A204.1 (cell line): ENCODE measurements around the gene PIK3C3.
A peak's percentile ranks its signal among the peaks of the same experiment; 100 is the strongest.
"Not testable (repeated sequence)": the region's sequence is repeated elsewhere in the genome, so short reads cannot be mapped to it uniquely, and the experiment has no call there.

Experiments
- FAIRE-seq: peaks from 2 replicates; lab custom pipeline; 2012; peaks lifted over from hg19 to GRCh38; lab: Jason Lieb, UNC

The PIK3C3 gene

DNA sequence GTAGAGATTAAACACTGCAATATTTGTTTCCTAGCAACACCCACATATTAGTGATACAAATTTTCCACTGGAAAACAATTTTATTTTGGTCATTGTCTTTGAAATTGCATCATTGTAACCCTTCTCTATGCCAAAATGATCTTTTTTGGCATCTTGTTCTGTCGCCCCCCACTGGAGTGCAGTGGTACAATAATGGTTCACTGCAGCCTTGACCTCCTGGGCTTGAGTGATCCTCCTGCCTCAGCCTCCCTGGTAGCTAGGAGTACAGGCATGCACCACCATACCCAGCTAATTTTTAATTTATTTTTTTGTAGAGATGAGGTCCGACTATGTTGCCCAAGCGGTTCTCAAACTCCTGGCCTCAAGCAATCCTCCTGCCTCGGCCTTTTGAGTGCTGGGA, 117.4 kb downstream of the PIK3C3 start:
- FAIRE-seq, result no peak

DNA sequence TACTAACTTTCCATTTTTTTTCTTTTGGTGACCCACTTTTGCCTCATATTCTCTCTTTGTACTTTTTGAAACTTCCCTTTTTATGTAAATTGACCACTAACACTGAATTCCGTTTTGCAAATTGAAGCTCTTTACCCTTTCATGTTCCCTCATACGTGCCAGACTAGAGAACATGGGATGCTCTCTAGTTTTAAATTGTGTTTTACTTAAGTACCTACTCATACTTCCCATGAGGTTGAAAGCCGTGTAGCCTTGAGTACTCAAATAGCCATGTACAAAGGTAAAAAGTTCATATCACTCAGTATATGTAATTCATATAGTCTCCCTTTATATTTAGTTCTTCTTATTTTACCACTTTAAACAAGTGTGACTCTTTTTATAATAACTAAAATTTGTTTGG, 119.7 kb downstream of the PIK3C3 start:
- no peak for FAIRE-seq

- no peak for FAIRE-seq
Measured at GRCh38 chr18:42078711-42079110, 123.7 kb downstream of the PIK3C3 start.

DNA sequence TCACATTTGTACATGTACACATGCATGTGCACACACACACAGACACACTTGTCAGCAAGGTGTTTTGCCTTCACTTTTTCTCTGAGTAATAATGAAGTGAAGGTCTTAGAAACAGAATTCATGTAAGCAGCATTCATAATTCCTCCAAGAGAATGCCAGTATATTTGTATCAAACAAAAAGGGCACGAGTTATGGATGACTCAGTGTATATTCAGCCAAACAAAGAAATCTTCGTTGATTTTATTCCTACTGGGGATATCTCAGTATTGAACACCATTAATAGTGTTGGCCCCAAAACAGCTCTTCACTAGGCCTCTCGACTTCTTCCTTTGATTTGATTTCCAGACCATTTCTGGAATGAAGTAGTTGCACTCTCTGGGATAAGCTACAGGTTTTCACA, 125.3 kb downstream of the PIK3C3 start:
- FAIRE-seq, result no peak

DNA sequence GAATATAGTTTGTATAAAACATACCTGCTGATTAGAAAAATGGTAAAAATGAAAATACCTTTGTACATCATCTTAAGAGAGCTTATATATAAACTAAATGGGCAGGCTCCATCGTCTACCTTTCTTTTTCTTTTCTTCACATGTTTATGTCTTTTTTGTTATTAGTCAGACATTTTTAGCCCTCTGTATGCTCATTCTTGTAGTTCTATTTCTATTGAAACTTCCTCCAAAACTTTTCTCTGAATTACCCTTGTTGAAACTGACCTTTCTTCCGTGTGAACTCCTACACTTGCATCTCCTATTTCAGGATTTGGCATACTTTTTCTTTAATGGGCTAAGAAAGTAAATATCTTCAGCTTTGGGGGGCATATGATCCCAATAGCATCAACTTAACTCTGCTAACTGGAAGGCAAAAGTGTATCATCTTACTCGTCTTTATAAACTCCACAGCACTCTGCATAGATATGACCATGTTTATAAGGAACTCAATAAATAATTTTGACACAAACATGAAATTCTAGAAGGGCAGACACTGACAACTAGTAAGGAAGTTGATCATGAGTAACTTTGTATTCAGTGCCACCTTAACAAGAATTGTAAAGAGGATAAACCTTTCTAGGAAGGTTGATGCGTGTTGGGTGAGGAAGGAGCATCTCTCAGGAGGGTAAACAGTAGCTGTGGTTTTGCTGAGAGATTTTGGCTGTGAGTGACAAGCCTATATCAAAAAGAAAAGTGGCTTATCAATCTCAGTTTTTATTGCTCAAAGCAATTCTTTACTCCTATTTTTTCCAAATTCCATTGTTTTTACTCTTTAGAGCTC, 127.6 kb downstream of the PIK3C3 start:
- no peak for FAIRE-seq

DNA sequence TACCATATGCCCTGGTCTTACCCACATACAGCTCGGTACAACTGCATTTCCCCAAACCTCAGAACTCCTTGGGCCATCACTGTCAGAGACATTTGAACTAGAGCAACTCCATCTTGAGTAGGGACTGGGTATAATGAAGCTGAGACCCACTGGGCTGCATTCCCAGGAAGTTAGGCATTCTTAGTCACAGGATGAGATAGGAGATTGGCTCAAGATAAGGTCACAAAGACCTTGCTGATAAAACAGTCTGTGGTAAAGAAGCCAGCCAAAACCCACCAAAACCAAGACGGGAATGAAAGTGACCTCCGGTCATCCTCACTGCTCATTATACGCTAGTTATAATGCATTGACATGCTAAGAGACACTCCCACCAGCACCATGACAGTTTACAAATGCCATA, 131.3 kb downstream of the PIK3C3 start:
- FAIRE-seq, result no peak

DNA sequence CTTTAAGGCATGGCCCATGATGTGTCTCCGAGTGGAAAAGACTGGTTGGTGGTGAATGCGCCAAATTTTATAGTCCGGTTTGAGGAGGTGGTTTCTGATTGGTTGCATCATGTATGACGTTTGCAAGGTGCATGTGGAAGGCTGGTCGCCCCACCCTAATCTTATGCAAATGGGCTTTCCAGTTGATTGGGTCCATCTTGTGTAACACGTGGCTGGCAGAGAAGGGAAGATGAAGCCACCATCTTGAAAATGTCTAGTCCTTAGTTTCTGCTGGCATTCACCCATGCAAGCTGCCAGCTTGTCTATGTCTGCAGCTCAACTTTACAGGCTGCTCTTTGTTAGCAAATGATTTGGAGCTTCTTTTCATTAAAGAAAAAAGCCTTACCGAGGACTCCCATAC, 132.2 kb downstream of the PIK3C3 start:
- no peak for FAIRE-seq

DNA sequence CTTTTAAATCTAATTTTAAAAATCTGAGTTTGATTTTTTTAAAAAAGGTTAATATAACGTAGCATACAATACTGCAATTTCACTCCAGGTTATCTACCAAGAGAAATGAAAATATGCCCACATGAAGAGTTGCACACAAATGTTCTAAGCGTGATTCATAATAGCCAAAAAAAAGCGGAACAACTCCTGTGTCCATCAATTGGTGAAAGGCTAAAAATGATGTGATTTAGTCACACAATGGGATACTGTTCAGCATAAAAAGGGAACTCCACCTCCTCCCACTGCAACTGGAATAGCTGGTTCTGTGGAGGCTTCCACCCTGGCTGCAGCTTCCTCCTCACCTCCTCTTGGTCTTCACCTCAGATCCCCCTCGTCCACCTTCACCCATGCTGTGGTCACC, 132.8 kb downstream of the PIK3C3 start:
- FAIRE-seq, result no peak

DNA sequence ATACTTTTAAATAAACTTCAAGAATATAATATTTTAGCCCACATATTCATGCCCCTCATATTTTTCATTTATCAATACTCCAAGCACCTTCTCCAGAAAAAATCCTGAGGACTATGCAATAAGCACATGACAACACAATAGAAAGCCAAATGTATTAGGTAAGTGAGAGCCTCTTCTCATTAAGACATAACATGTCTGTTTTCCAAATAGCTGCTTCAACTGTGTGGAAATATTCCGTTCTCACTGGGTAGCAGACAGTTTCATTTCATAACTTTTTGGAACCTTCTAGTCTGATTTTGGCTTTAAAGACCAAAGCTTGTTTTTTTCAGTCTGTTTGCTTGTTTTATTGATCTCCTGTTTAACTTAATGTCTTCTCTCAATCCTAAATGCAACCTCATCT, 137.8 kb downstream of the PIK3C3 start:
- FAIRE-seq, result no peak

DNA sequence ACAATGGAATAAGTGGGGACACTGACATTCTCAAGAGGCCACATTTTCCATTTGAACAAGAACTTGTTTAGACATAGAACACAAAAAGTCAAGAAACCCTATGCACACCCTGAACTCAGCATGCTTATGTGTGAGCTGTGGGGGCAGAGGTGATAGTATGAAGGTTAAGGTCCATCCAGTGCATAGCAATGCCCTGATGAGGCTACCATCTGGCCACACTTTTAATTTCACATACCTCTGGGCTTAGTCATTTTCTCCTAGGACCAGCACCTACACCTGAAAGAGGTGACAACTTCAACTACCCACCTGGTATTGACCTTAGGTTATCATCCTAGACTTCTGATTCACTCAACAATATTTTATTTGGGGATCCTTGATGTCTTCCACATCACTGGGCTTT, 139.8 kb downstream of the PIK3C3 start:
- no peak for FAIRE-seq

DNA sequence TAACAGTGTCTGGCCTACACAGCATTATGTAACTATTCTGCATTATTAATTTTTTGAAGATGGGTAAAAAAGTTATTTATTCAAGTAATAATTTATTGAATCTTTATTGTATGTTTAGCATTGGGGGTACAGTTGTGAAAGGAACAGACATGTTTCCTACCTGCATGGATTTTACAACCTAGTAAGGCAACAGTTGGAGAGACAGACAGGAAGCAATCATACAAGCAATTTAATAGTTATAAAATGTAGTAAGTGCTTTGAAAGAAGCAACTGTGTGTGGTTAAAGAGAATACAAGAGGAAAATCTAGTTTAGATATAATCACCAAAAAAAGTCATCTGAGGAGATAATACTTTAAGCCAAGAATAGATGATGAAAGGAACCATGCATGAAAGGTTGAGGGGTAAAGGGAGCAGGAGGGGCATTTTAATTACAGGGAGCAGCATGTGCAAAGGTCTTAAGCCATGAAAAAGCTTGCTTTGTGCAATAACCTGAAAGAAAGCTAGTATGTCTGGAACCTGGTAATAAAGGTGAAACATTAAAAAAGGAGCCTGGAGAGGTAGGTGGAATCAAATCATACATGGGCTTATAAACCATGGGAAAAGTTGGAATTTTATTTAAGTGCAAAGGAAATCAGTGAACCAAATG, 140.8 kb downstream of the PIK3C3 start:
- FAIRE-seq, result no peak

GRCh38 chr18:42100248-42100647, 145.2 kb downstream of the PIK3C3 start:
- no peak for FAIRE-seq

DNA sequence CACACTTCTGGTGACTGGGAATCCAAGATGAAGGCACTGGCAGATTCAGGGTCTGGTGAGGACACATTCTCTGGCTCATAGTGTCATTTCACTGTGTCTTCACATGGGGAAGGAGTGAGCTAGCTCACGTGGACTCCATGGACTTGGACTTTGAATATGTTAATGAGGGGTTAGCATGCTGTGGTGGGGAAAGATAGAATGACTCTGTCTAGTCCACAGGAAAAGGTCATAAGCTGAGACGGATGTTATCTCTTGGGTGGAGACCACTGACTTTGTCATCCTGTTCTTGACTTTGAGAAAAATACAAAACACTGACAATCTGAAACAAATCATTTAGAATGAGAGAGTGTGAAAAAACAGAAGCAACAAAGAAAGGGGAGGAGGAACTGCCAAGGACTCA, 145.9 kb downstream of the PIK3C3 start:
- no peak for FAIRE-seq

DNA sequence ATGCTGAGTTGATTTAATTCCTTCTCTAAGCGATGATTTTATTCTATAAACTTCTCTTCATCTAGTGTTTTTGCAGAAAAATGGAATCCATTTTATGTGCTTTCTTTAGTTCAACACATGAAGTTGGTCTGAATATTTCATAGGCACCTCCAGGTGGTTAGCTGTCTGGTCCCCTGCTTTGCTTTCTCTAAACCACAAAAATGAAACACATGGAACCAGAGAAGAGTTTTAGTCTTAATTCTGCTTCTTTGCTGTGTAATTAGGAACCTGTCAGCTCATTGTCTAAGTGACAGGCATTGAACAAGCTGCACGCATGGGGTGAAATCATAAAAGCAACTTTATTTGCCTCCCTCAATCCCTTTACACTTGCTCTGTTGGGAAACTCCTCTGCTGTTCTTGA, 150.4 kb downstream of the PIK3C3 start:
- FAIRE-seq, result no peak

DNA sequence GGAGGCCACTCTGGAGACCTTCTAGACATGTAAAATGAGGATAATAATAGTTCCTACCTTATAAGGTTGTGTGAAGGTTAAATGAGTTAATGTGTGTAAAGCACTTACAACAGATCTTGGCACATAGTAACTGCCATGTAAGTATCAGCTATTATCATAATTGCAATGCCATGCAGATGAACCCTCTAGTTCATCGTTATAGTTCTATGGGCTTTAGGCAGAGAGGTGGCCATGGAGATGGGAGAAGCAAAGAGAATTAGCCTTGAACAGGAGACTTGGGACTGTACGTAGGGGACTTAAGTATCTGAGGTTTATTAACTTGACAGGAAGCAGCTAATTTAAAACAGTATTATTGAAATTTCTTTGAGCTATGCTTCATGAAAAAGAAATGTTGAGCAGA, 151.8 kb downstream of the PIK3C3 start:
- FAIRE-seq, result no peak

GRCh38 chr18:42107287-42107686, 152.3 kb downstream of the PIK3C3 start:
- no peak for FAIRE-seq

GRCh38 chr18:42107691-42108450, 152.8 kb downstream of the PIK3C3 start:
- FAIRE-seq, result no peak

DNA sequence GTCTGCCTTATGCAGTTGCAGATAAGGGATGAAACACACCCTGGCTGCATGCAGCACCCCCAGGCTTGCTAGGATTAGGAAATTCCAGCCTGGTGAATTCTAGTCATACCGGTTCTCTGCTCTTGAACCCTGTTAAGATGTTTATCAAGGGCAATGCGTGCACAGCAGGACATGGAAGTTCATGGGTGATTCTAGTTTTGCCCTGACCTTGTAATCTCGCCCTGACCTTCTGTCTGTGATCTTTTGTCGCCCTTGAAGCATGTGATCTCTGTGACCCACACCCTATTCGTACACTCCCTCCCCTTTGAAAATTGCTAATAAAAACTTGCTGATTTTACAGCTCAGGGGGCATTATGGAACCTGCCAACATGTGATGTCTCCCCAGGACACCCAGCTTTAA, 157.1 kb downstream of the PIK3C3 start:
- not testable (repeated sequence) for FAIRE-seq

- no peak for FAIRE-seq
Measured at GRCh38 chr18:42112657-42113420, 157.8 kb downstream of the PIK3C3 start.

GRCh38 chr18:42113529-42114191, 158.6 kb downstream of the PIK3C3 start:
- no peak for FAIRE-seq

DNA sequence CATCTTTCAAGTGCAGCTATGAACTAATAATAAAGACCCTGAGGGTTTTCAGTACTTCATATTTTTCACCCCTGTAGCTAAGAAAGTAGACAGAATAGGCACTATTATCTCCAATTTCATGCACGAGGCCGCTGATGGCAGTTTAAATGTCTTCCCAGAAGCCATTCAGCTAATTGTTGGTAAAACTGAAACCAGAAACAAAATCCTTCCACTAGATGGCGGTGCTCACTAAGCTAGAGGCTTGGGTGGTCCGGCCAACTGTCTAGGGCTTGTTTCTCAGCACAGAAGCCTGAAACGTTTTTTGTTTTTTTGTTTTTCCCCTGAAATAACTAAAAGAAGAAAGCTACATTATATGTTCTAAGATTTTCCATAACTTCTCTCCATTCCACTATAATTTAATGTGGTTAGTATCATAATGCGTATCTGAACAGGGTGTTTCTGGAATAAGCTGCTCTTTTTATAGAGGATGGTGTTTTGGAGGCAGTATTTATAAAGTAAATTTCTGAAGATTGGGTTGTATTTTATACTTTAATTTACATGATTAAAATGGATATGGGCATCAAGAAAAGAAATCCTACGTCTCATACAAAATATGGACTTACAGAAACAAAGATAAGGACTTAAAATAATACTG, 159.4 kb downstream of the PIK3C3 start:
- FAIRE-seq, result peak; percentile 93
